Measurements from ENCODE around the gene PSMA8.
"Not testable (repeated sequence)": the region's sequence is repeated elsewhere in the genome, so short reads cannot be mapped to it uniquely, and the experiment has no call there.

The PSMA8 gene

GRCh38 chr18:26176134-26176533, 42.5 kb downstream of the PSMA8 start:
- no peak for DNase-seq (ENCODE audit: low read depth)

- no peak for DNase-seq (ENCODE audit: low read depth)
Measured at GRCh38 chr18:26181343-26181826, 47.7 kb downstream of the PSMA8 start.

GRCh38 chr18:26183395-26184112, 49.9 kb downstream of the PSMA8 start:
- DNase-seq (ENCODE audit: low read depth) = no peak

- no peak for DNase-seq (ENCODE audit: low read depth)
Measured at GRCh38 chr18:26185267-26185666, 51.6 kb downstream of the PSMA8 start.

GRCh38 chr18:26190506-26190905, 56.8 kb downstream of the PSMA8 start:
- DNase-seq (ENCODE audit: low read depth) = peak; percentile 14

- no peak for DNase-seq (ENCODE audit: low read depth)
Measured at GRCh38 chr18:26192233-26192632, 58.6 kb downstream of the PSMA8 start.

GRCh38 chr18:26196605-26197004, 62.9 kb downstream of the PSMA8 start:
- DNase-seq (ENCODE audit: low read depth) = no peak

GRCh38 chr18:26202001-26202400, 68.3 kb downstream of the PSMA8 start:
- not testable (repeated sequence) for DNase-seq (ENCODE audit: low read depth)

GRCh38 chr18:26205318-26205717, 71.6 kb downstream of the PSMA8 start:
- DNase-seq (ENCODE audit: low read depth) = no peak

GRCh38 chr18:26206488-26206887, 72.8 kb downstream of the PSMA8 start:
- no peak for DNase-seq (ENCODE audit: low read depth)

- no peak for DNase-seq (ENCODE audit: low read depth)
Measured at GRCh38 chr18:26207937-26208336, 74.3 kb downstream of the PSMA8 start.

GRCh38 chr18:26208977-26209376, 75.3 kb downstream of the PSMA8 start:
- no peak for DNase-seq (ENCODE audit: low read depth)

- DNase-seq (ENCODE audit: low read depth) = no peak
Measured at GRCh38 chr18:26210147-26210546, 76.5 kb downstream of the PSMA8 start.

GRCh38 chr18:26215247-26215970, 81.7 kb downstream of the PSMA8 start:
- DNase-seq (ENCODE audit: low read depth) = peak; percentile 13

- DNase-seq (ENCODE audit: low read depth) = no peak
Measured at GRCh38 chr18:26225022-26225693, 91.5 kb downstream of the PSMA8 start.

- DNase-seq (ENCODE audit: low read depth) = no peak
Measured at GRCh38 chr18:26225915-26226228, 92.2 kb downstream of the PSMA8 start.

GRCh38 chr18:26226229-26227050, 92.8 kb downstream of the PSMA8 start, which contains the start of gene TAF4B:
TSS of gene TAF4B (plus strand) at chr18:26226445. CDS start at chr18:26226934, 489 bp downstream.
- peak; percentile 91 for DNase-seq (ENCODE audit: low read depth)

- no peak for DNase-seq (ENCODE audit: low read depth)
Measured at GRCh38 chr18:26227051-26227670, 93.5 kb downstream of the PSMA8 start.

GRCh38 chr18:26228562-26229260, 95.0 kb downstream of the PSMA8 start:
- no peak for DNase-seq (ENCODE audit: low read depth)

GRCh38 chr18:26230497-26230896, 96.8 kb downstream of the PSMA8 start:
- no peak for DNase-seq (ENCODE audit: low read depth)

GRCh38 chr18:26233208-26233607, 99.5 kb downstream of the PSMA8 start:
- DNase-seq (ENCODE audit: low read depth) = no peak

All from stimulated activated CD8-positive, alpha-beta memory T cell treated with anti-CD3 and anti-CD28 coated beads, Interleukin-12 subunit alpha, Interleukin-12 subunit beta, amount 100 ng/mL, for 1 hour (primary cell).